ENCODE data around the gene TXNRD1. TPM values are rescaled to one million over a fixed set of nuclear protein-coding genes. Genes with fewer than 3 reads are reported as not detected.

TXNRD1 gene
- total RNA-seq, 1 experiment from 2014 or later, result 327 TPM

- TF ChIP-seq JUND (IDR thresholded peaks at IDR 0.05) (no peak), ELF1 (IDR thresholded peaks at IDR 0.05; ENCODE audit: borderline replicate concordance, low read depth) (no peak), MAX (IDR thresholded peaks at IDR 0.05) (no peak), CEBPB (IDR thresholded peaks at IDR 0.05; ENCODE audit: low read depth) (no peak), POLR2AphosphoS5 (IDR thresholded peaks at IDR 0.05; ENCODE audit: low read depth, low read length) (peak; percentile 17; the same call in 1 of the 2 replicates), CTCF (IDR thresholded peaks at IDR 0.05 in 2 of 3, conservative IDR thresholded peaks at IDR 0.05 in 1 of 3; ENCODE audit: borderline replicate concordance in 1 of 3, insufficient read depth in 1 of 3, low read depth in 2 of 3, low read length in 2 of 3) (no peak)
- H3K4me1 ChIP-seq (ENCODE audit: control insufficient read depth in 1 of 2, insufficient read depth in 2 of 2, low read length in 2 of 2), result no peaks in the 10 kb centered on the region
- H3K27me3 ChIP-seq (ENCODE audit: insufficient read depth, low read length), result no peaks in the 10 kb centered on the region
- no peaks in the 10 kb centered on the region for H3K9me2 ChIP-seq (ENCODE audit: insufficient read depth)
- ChIA-PET POLR2A (no interaction called here), CTCF (no interaction called here), RAD21 (ENCODE audit: low non-redundant PET in 1 of 2, low total read pairs in 2 of 2, uncharacterized antibody in 2 of 2, unreplicated experiment in 2 of 2) (no interaction called here)
- intact Hi-C loops (cut with micrococcal nuclease), result no loop called here
- H3K4me3 ChIP-seq (replicated peaks in 1 of 2; ENCODE audit: low read depth in 1 of 2, low read length in 2 of 2), result no peak overlapping the region
- no peak overlapping the region for H3K4me2 ChIP-seq (ENCODE audit: low read length)
- peaks cover 83% of the 10 kb centered on the region for H3K79me2 ChIP-seq (ENCODE audit: insufficient read depth, low read length)
- H3K9me3 ChIP-seq (ENCODE audit: control insufficient read depth in 1 of 2, insufficient read depth in 1 of 2, low read depth in 1 of 2, low read length in 2 of 2), result no peaks in the 10 kb centered on the region
- peaks cover 46 to 73% of the 10 kb centered on the region in 2 experiments for H3K36me3 ChIP-seq (ENCODE audit: control insufficient read depth in 1 of 2, insufficient read depth in 2 of 2, low read length in 2 of 2)
- H2AFZ ChIP-seq (ENCODE audit: low read depth, low read length, poor library complexity, severe bottlenecking), result no peak overlapping the region
- no TSS peak for BruUV-seq (replicated peaks)
- no peak for DNase-seq (ENCODE audit: low read depth, low spot score)
- ATAC-seq, result no peak
- H3K9ac ChIP-seq (ENCODE audit: low read length), result no peak overlapping the region
- no peak overlapping the region for H3K27ac ChIP-seq (ENCODE audit: low read depth, low read length)
- H4K20me1 ChIP-seq (ENCODE audit: insufficient read depth), result peaks cover 40% of the 10 kb centered on the region; the same call in 1 of the 2 replicates
These were observed 132.9 kb downstream of the TXNRD1 start for GRCh38 chr12:104348283-104348993.

- Histone ChIP-seq H3K27me3 (ENCODE audit: insufficient read depth, low read length) (no peaks in the 10 kb centered on the region), H3K9me3 (ENCODE audit: control insufficient read depth in 1 of 2, insufficient read depth in 1 of 2, low read depth in 1 of 2, low read length in 2 of 2) (no peaks in the 10 kb centered on the region), H4K20me1 (ENCODE audit: insufficient read depth) (peaks cover 36% of the 10 kb centered on the region; the same call in 1 of the 2 replicates), H3K4me2 (ENCODE audit: low read length) (no peak overlapping the region), H3K9ac (ENCODE audit: low read length) (no peak overlapping the region), H3K9me2 (ENCODE audit: insufficient read depth) (no peaks in the 10 kb centered on the region), H3K4me1 (ENCODE audit: control insufficient read depth in 1 of 2, insufficient read depth in 2 of 2, low read length in 2 of 2) (no peaks in the 10 kb centered on the region), H2AFZ (ENCODE audit: low read depth, low read length, poor library complexity, severe bottlenecking) (no peak overlapping the region), H3K79me2 (ENCODE audit: insufficient read depth, low read length) (peaks cover 77% of the 10 kb centered on the region), H3K27ac (ENCODE audit: low read depth, low read length) (no peak overlapping the region), H3K4me3 (replicated peaks in 1 of 2; ENCODE audit: low read depth in 1 of 2, low read length in 2 of 2) (no peak overlapping the region), H3K36me3 (ENCODE audit: control insufficient read depth in 1 of 2, insufficient read depth in 2 of 2, low read length in 2 of 2) (peaks cover 46 to 71% of the 10 kb centered on the region in 2 experiments)
- ATAC-seq (no peak), DNase-seq (ENCODE audit: low read depth, low spot score) (no peak)
- intact Hi-C loops (cut with micrococcal nuclease), result no loop called here
- ChIA-PET RAD21 (ENCODE audit: low non-redundant PET in 1 of 2, low total read pairs in 2 of 2, uncharacterized antibody in 2 of 2, unreplicated experiment in 2 of 2) (no interaction called here), CTCF (no interaction called here), POLR2A (no interaction called here)
- BruUV-seq (replicated peaks), result TSS peak; percentile 32
- TF ChIP-seq ZNF274 (IDR thresholded peaks at IDR 0.05; ENCODE audit: low read depth, low read length), result no peak
- peak; percentile 4; the same call in 1 of the 2 replicates for TF ChIP-seq POLR2AphosphoS5 (IDR thresholded peaks at IDR 0.05; ENCODE audit: low read depth, low read length)
These were observed 133.5 kb downstream of the TXNRD1 start for GRCh38 chr12:104348994-104349494.
